ENCODE data around the gene SOX1. TPM values are rescaled to one million over a fixed set of nuclear protein-coding genes. Genes with fewer than 3 reads are reported as not detected.

SOX1 gene
- total RNA-seq (under 1 TPM in 1 of 4 donors, not detected in 3; 0.36 TPM), polyA plus RNA-seq (under 1 TPM in 2 of 3 donors, not detected in 1; under 0.01 to 0.01 TPM)

- TF ChIP-seq POLR2A (IDR thresholded peaks at IDR 0.05): no peak
- TF ChIP-seq POLR2AphosphoS5 (IDR thresholded peaks at IDR 0.05): no peak
- TF ChIP-seq, protein P1, sequence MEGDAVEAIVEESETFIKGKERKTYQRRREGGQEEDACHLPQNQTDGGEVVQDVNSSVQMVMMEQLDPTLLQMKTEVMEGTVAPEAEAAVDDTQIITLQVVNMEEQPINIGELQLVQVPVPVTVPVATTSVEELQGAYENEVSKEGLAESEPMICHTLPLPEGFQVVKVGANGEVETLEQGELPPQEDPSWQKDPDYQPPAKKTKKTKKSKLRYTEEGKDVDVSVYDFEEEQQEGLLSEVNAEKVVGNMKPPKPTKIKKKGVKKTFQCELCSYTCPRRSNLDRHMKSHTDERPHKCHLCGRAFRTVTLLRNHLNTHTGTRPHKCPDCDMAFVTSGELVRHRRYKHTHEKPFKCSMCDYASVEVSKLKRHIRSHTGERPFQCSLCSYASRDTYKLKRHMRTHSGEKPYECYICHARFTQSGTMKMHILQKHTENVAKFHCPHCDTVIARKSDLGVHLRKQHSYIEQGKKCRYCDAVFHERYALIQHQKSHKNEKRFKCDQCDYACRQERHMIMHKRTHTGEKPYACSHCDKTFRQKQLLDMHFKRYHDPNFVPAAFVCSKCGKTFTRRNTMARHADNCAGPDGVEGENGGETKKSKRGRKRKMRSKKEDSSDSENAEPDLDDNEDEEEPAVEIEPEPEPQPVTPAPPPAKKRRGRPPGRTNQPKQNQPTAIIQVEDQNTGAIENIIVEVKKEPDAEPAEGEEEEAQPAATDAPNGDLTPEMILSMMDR (IDR thresholded peaks at IDR 0.05): no peak
- TF ChIP-seq EP300 (IDR thresholded peaks at IDR 0.05): no peak
- Histone ChIP-seq H3K4me3 (peak within 1 kb of the TSS in 3 of 4 donors; percentile 33 to 45 (median 37)), H3K36me3 (no peaks in the 10 kb centered on the region), H3K4me1 (peaks cover 0 to 28% (median 24%) of the 10 kb centered on the region in 4 donors), H3K9me3 (no peaks in the 10 kb centered on the region), H3K27me3 (peaks cover 54 to 99% (median 84%) of the 10 kb centered on the region in 3 donors), H3K27ac (peak within 1 kb of the TSS in 1 of 4 donors; percentile 31)
- DNase-seq: no peak
- intact Hi-C loops (cut with DNase I): no loop called here
- whole genome bisulfite sequencing, 2 donors: 5 to 8% methylated on average over 66 of the region's 66 CpGs
These were observed at the start of gene SOX1 for GRCh38 chr13:112067116-112067741. SOX1 (plus strand) TSS chr13:112067149; CDS start chr13:112067659, 510 bp downstream.

DNA sequence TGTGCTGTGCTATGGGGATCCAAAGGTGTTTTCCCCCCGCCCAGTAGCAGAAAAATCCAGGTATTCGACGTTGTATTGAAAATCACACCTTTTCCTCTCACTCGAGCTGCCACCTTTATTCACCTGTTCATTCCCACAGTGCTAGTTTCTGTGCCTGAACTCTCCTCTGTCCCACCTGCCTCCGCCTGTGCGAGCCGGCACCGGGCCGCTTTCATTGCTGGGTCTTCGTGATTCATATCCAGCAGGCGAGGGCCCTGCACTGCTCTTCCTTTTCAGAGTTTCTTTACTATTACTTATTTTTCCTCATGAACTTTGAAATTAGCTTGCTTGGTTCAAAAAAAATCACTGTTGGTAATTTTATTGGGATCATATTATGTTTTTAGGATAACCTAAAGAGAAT is 42.4 kb upstream of the SOX1 start:
- no peak overlapping the region for H3K4me3 ChIP-seq
- no peaks in the 10 kb centered on the region for H3K4me1 ChIP-seq
- H3K9me3 ChIP-seq: peaks cover 0 to 7% (median 0%) of the 10 kb centered on the region in 4 donors
- no peak for TF ChIP-seq POLR2A (IDR thresholded peaks at IDR 0.05)
- TF ChIP-seq, protein P1 (IDR thresholded peaks at IDR 0.05): no peak
- TF ChIP-seq EP300 (IDR thresholded peaks at IDR 0.05): no peak
- no peak for TF ChIP-seq POLR2AphosphoS5 (IDR thresholded peaks at IDR 0.05)
- H3K27ac ChIP-seq: no peak overlapping the region
- intact Hi-C loops (cut with DNase I): no loop called here
- H3K36me3 ChIP-seq: no peaks in the 10 kb centered on the region
- WGBS, 2 donors: 91 to 94% methylated on average over 11 of the region's 11 CpGs
- H3K27me3 ChIP-seq: peaks cover 6 to 25% (median 6%) of the 10 kb centered on the region in 3 donors
- DNase-seq: no peak

DNA sequence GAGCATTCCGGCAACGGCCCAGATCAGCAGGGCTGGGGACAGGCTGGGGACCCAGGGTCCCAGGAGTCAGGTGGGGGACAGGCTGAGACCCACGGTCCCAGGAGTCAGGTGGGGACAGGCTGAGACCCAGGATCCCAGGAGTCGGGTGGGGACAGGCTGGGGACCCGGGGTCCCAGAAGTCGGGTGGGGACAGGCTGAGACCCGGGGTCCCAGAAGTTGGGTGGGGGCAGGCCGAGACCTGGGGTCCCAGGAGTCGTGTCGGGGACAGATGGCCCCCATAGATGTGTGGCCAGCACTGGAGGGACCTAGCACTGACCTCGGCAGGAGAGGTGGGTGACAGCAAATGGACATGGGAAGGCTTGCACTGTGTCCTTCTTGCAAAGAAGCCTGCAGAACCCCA is 39.7 kb upstream of the SOX1 start:
- 83 to 84% methylated on average over 11 of the region's 11 CpGs for WGBS, 2 donors
- Histone ChIP-seq H3K9me3 (no peaks in the 10 kb centered on the region), H3K36me3 (no peaks in the 10 kb centered on the region), H3K27ac (no peak overlapping the region), H3K4me1 (no peaks in the 10 kb centered on the region), H3K4me3 (no peak overlapping the region), H3K27me3 (peaks cover 6 to 25% (median 6%) of the 10 kb centered on the region in 3 donors)
- TF ChIP-seq, protein P1 (IDR thresholded peaks at IDR 0.05): no peak
- no peak for TF ChIP-seq POLR2A (IDR thresholded peaks at IDR 0.05)
- TF ChIP-seq EP300 (IDR thresholded peaks at IDR 0.05): no peak
- TF ChIP-seq POLR2AphosphoS5 (IDR thresholded peaks at IDR 0.05): no peak
- no peak for DNase-seq
- intact Hi-C loops (cut with DNase I): no loop called here

- H3K27me3 ChIP-seq: peaks cover 6 to 25% (median 6%) of the 10 kb centered on the region in 3 donors
- intact Hi-C loops (cut with DNase I): no loop called here
- H3K4me1 ChIP-seq: no peaks in the 10 kb centered on the region
- DNase-seq: no peak
- H3K27ac ChIP-seq: no peak overlapping the region
- H3K36me3 ChIP-seq: no peaks in the 10 kb centered on the region
- H3K4me3 ChIP-seq: no peak overlapping the region
- TF ChIP-seq POLR2AphosphoS5 (IDR thresholded peaks at IDR 0.05) (no peak), POLR2A (IDR thresholded peaks at IDR 0.05) (no peak), EP300 (IDR thresholded peaks at IDR 0.05) (no peak)
- TF ChIP-seq, protein P1 (IDR thresholded peaks at IDR 0.05): no peak
- 81 to 82% methylated on average over 14 of the region's 14 CpGs for WGBS, 2 donors
- no peaks in the 10 kb centered on the region for H3K9me3 ChIP-seq
These were observed 38.5 kb upstream of the SOX1 start for GRCh38 chr13:112028481-112028880.
